ENCODE measurements around the gene HMCN2. TPM values are rescaled to one million over a fixed set of nuclear protein-coding genes. Genes with fewer than 3 reads are reported as not detected.
A peak's percentile ranks its signal among the peaks of the same experiment; 100 is the strongest.

The HMCN2 gene
- polyA plus RNA-seq, 1 of the 3 experiments (the other 2 are of a cell fraction) = 0.15 TPM

- Histone ChIP-seq H3K9ac (no peak overlapping the region), H4K20me1 (ENCODE audit: insufficient read depth) (no peaks in the 10 kb centered on the region), H3K4me3 (ENCODE audit: low read depth in 2 of 2, low read length in 1 of 2) (no peak overlapping the region), H3K4me2 (no peak overlapping the region), H3K27me3 (ENCODE audit: insufficient read depth) (0 out of 2 replicates have a peak, but pooled peaks cover 4% of the 10 kb centered on the region), H3K36me3 (replicated peaks in 1 of 2; ENCODE audit: control insufficient read depth in 1 of 2, insufficient read depth in 2 of 2, low read length in 1 of 2) (no peaks in the 10 kb centered on the region), H2AFZ (ENCODE audit: low read depth) (no peak overlapping the region), H3K9me3 (no peaks in the 10 kb centered on the region), H3F3A (replicated peaks; ENCODE audit: insufficient read depth) (no peaks in the 10 kb centered on the region), H3K79me2 (ENCODE audit: insufficient read depth) (no peaks in the 10 kb centered on the region), H3K27ac (ENCODE audit: low read depth in 2 of 2, low read length in 1 of 2) (peak overlapping the region in 1 of 2 experiments; percentile 96; a peak in 2 of 4 replicates), H3K4me1 (ENCODE audit: control insufficient read depth in 1 of 2, insufficient read depth in 2 of 2, low read depth in 1 of 2, low read length in 1 of 2) (peaks cover 16 to 64% of the 10 kb centered on the region in 2 experiments; a peak in 3 of 4 replicates), H3K9me2 (no peaks in the 10 kb centered on the region)
- DNase-seq = no peak
- WGBS (ENCODE audit: low lambda C conversion rate) = 85% methylated on average over 4 of the region's 4 CpGs
- ChIA-PET CTCF (interaction anchor here (0.7 to 3.1 kb wide), 10 partner anchors 8 to 241 kb away, joined by 3 to 15 read pairs (median 4); partner anchors contain the start of gene EXOSC2), POLR2A (interaction anchor here (0.9 kb wide), 1 partner anchor 31 kb away, joined by 3 read pairs; no protein-coding TSS in a partner anchor)
- no peak for TF ChIP-seq NRF1 (IDR thresholded peaks at IDR 0.05; ENCODE audit: low read depth, low read length)
- no peak for TF ChIP-seq REST (IDR thresholded peaks at IDR 0.05; ENCODE audit: low read depth, low read length)
- TF ChIP-seq, protein P1, sequence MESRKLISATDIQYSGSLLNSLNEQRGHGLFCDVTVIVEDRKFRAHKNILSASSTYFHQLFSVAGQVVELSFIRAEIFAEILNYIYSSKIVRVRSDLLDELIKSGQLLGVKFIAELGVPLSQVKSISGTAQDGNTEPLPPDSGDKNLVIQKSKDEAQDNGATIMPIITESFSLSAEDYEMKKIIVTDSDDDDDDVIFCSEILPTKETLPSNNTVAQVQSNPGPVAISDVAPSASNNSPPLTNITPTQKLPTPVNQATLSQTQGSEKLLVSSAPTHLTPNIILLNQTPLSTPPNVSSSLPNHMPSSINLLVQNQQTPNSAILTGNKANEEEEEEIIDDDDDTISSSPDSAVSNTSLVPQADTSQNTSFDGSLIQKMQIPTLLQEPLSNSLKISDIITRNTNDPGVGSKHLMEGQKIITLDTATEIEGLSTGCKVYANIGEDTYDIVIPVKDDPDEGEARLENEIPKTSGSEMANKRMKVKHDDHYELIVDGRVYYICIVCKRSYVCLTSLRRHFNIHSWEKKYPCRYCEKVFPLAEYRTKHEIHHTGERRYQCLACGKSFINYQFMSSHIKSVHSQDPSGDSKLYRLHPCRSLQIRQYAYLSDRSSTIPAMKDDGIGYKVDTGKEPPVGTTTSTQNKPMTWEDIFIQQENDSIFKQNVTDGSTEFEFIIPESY (IDR thresholded peaks at IDR 0.05; ENCODE audit: borderline replicate concordance, low read depth) = no peak
- no peak for TF ChIP-seq EZH2phosphoT487 (IDR thresholded peaks at IDR 0.05; ENCODE audit: borderline replicate concordance, low read depth)
- no peak for TF ChIP-seq SMC3 (IDR thresholded peaks at IDR 0.05; ENCODE audit: low read depth, low read length)
- no peak for TF ChIP-seq RXRA (IDR thresholded peaks at IDR 0.05; ENCODE audit: borderline replicate concordance, low read depth)
- TF ChIP-seq RAD21 (IDR thresholded peaks at IDR 0.05; ENCODE audit: low read length) = no peak
- no peak for TF ChIP-seq RFX5 (IDR thresholded peaks at IDR 0.05; ENCODE audit: low read length)
- no peak for TF ChIP-seq EP300 (IDR thresholded peaks at IDR 0.05; ENCODE audit: borderline replicate concordance in 1 of 2, low read depth in 1 of 2, low read length in 1 of 2)
- TF ChIP-seq POLR2AphosphoS5 (IDR thresholded peaks at IDR 0.05; ENCODE audit: low read depth, low read length) = no peak
- TF ChIP-seq, protein P2, sequence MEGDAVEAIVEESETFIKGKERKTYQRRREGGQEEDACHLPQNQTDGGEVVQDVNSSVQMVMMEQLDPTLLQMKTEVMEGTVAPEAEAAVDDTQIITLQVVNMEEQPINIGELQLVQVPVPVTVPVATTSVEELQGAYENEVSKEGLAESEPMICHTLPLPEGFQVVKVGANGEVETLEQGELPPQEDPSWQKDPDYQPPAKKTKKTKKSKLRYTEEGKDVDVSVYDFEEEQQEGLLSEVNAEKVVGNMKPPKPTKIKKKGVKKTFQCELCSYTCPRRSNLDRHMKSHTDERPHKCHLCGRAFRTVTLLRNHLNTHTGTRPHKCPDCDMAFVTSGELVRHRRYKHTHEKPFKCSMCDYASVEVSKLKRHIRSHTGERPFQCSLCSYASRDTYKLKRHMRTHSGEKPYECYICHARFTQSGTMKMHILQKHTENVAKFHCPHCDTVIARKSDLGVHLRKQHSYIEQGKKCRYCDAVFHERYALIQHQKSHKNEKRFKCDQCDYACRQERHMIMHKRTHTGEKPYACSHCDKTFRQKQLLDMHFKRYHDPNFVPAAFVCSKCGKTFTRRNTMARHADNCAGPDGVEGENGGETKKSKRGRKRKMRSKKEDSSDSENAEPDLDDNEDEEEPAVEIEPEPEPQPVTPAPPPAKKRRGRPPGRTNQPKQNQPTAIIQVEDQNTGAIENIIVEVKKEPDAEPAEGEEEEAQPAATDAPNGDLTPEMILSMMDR (IDR thresholded peaks at IDR 0.05) = no peak
- TF ChIP-seq CHD2 (IDR thresholded peaks at IDR 0.05; ENCODE audit: low read length, partially characterized antibody) = no peak
- no peak for TF ChIP-seq PBX3 (IDR thresholded peaks at IDR 0.05)
- TF ChIP-seq IRF3 (IDR thresholded peaks at IDR 0.05; ENCODE audit: low read depth, low read length) = no peak
- no peak for TF ChIP-seq USF2 (IDR thresholded peaks at IDR 0.05; ENCODE audit: borderline replicate concordance, low read depth, low read length)
- no peak for TF ChIP-seq ELF1 (IDR thresholded peaks at IDR 0.05)
Observed at GRCh38 chr9:130452835-130453234, 187.3 kb downstream of the HMCN2 start.
